ENCODE measurements around the gene PAGR1.

DNA sequence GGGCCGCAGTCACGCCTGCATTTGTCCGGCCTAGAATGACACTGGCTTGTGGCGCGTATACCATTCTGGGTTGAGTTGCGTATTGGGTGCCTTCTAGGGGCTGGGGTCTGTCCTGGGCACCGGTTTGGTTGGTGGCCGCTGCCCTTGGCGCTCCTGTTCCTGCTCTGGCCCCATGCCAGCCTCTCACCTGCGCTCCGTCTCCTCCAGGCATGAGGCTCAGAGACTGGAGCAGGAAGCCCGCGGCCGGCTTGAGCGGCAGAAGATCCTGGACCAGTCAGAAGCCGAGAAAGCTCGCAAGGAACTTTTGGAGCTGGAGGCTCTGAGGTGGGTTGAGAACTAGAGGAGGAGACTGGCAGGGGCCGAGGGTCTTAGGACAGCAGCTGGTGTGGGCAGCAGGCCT lies 29.7 kb downstream of the PAGR1 start:
- no peak for TF ChIP-seq POLR2AphosphoS5 (IDR thresholded peaks at IDR 0.05; ENCODE audit: insufficient read depth in 1 of 2, low read depth in 1 of 2)
- TF ChIP-seq, protein P1, sequence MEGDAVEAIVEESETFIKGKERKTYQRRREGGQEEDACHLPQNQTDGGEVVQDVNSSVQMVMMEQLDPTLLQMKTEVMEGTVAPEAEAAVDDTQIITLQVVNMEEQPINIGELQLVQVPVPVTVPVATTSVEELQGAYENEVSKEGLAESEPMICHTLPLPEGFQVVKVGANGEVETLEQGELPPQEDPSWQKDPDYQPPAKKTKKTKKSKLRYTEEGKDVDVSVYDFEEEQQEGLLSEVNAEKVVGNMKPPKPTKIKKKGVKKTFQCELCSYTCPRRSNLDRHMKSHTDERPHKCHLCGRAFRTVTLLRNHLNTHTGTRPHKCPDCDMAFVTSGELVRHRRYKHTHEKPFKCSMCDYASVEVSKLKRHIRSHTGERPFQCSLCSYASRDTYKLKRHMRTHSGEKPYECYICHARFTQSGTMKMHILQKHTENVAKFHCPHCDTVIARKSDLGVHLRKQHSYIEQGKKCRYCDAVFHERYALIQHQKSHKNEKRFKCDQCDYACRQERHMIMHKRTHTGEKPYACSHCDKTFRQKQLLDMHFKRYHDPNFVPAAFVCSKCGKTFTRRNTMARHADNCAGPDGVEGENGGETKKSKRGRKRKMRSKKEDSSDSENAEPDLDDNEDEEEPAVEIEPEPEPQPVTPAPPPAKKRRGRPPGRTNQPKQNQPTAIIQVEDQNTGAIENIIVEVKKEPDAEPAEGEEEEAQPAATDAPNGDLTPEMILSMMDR (IDR thresholded peaks at IDR 0.05) = no peak

Data from vagina (tissue), 2 donors.